Fibroblast of lung (primary cell): Measurements from ENCODE around the gene TGOLN2.

Source experiments
- CTCF ChIP-seq, 2 donors: IDR thresholded peaks in 1 of 2; conservative IDR thresholded peaks in 1 of 2; 1 replicate in 1 of 2; 2 replicates in 1 of 2; pipeline ENCODE4 v1.5.1; 2011 to 2012; ENCODE audit warnings: low read length in 2 of 2, control low read depth in 1 of 2, inconsistent platforms in 1 of 2, low read depth in 1 of 2, mild to moderate bottlenecking in 1 of 2
- EZH2 ChIP-seq: IDR thresholded peaks from 2 replicates; pipeline ENCODE4 v1.5.1; 2012; ENCODE audit warnings: low read length, control low read depth, mild to moderate bottlenecking; ENCODE audit errors: missing control alignments

- TF ChIP-seq CTCF (conservative IDR thresholded peaks at IDR 0.05 in 1 of 2, IDR thresholded peaks at IDR 0.05 in 1 of 2; ENCODE audit: low read depth in 1 of 2, low read length in 2 of 2) (no peak), EZH2 (no peak)
Observed at GRCh38 chr2:85277416-85278158, 50.2 kb downstream of the TGOLN2 start.
